Panc1 (cell line): ENCODE measurements around the gene PALD1.

Experiments used
- POLR2AphosphoS5 ChIP-seq: IDR thresholded peaks from 2 replicates; pipeline ENCODE4 v1.6.1; 2012; ENCODE audit warnings: mild to moderate bottlenecking, low read depth, low read length, moderate library complexity
- TF ChIP-seq, protein P1 (sequence below): fragments of 450-650 bp; IDR thresholded peaks from 2 replicates; pipeline ENCODE4 v1.5.1; 2017; ENCODE audit warnings: mild to moderate bottlenecking

DNA sequence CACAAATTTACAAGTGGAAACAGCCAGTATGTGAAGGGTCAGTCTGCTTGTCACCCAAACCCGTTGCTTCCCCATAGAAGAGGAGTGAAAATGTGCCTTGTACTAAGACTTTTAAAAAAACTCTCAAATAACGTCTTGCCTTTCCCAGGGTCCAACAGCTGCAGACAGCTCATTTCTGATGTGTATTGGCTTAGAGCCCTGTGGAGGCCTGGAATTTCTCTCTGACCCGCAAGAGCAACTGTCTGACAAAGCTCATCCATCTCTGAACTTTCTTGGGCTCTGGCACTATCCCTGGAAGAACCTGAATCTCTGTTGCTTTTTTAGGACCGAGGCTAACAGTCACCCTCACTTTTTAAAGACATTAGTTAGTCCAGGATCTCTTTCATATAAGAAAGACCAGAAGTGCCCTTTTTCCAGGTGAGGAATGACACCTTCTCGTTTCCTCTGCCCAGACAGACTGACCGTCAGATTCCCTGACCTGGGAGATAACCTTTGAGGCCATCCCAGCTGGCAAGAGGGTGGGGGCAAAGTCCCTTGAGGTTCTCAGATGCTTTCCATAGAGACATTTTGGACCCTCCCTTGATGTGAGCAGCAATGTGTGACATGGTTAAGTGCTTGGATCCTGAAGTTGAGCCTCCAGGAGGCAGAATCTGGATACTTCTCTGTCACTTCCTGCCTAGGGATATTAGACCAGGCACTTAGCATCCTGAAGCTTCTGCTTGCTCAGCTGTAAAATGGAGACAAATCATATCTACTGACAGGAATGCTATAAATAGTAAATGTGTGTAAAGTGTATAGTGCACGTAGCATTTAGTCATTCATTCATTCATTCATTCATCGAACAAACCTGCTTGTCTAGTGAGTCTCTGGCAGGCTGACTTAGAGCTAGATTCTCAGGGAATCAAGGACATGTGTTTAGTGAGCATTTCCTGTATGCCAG, 32.6 kb upstream of the PALD1 start:
- TF ChIP-seq, protein P1, sequence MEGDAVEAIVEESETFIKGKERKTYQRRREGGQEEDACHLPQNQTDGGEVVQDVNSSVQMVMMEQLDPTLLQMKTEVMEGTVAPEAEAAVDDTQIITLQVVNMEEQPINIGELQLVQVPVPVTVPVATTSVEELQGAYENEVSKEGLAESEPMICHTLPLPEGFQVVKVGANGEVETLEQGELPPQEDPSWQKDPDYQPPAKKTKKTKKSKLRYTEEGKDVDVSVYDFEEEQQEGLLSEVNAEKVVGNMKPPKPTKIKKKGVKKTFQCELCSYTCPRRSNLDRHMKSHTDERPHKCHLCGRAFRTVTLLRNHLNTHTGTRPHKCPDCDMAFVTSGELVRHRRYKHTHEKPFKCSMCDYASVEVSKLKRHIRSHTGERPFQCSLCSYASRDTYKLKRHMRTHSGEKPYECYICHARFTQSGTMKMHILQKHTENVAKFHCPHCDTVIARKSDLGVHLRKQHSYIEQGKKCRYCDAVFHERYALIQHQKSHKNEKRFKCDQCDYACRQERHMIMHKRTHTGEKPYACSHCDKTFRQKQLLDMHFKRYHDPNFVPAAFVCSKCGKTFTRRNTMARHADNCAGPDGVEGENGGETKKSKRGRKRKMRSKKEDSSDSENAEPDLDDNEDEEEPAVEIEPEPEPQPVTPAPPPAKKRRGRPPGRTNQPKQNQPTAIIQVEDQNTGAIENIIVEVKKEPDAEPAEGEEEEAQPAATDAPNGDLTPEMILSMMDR: no peak
- no peak for TF ChIP-seq POLR2AphosphoS5
